BLaER1 treated with 17β-estradiol and CSF1 and Interleukin-3, amounts not matched to agents 10 nM and 100 nM (cell line): ENCODE measurements around the gene DIRAS1.

Experiments used
- H3K27ac ChIP-seq, 11 experiments: shearing (Covaris generic); formaldehyde crosslinking; 2 replicates each; pipeline ENCODE4 v1.8.1; 2022
- H3K27me3 ChIP-seq, 11 experiments: shearing (Covaris generic); formaldehyde crosslinking; 2 replicates each; pipeline ENCODE4 v1.8.1; 2022
- H3K36me3 ChIP-seq, 11 experiments: shearing (Covaris generic); formaldehyde crosslinking; 2 replicates each; pipeline ENCODE4 v1.8.1; 2022
- H3K4me1 ChIP-seq, 10 experiments: shearing (Covaris generic); formaldehyde crosslinking; 2 replicates each; pipeline ENCODE4 v1.8.1; 2022
- H3K4me2 ChIP-seq, 11 experiments: shearing (Covaris generic); formaldehyde crosslinking; 2 replicates each; pipeline ENCODE4 v1.8.1; 2022
- H3K4me3 ChIP-seq, 10 experiments: shearing (Covaris generic); formaldehyde crosslinking; 2 replicates each; pipeline ENCODE4 v1.8.1; 2022
- H3K9ac ChIP-seq, 11 experiments: shearing (Covaris generic); formaldehyde crosslinking; 2 replicates each; pipeline ENCODE4 v1.8.1; 2022
- H3K9me3 ChIP-seq, 11 experiments: shearing (Covaris generic); formaldehyde crosslinking; replicated peaks in 1 of 11; 2 replicates each; pipeline ENCODE4 v1.8.1; 2022
- H4K20me1 ChIP-seq, 11 experiments: shearing (Covaris generic); formaldehyde crosslinking; 2 replicates each; pipeline ENCODE4 v1.8.1; 2022
- Cebpa-rat ChIP-seq, 11 experiments: shearing (Covaris generic); IDR thresholded peaks; 2 replicates each; pipeline ENCODE4 v1.8.1; 2022

The DIRAS1 gene

DNA sequence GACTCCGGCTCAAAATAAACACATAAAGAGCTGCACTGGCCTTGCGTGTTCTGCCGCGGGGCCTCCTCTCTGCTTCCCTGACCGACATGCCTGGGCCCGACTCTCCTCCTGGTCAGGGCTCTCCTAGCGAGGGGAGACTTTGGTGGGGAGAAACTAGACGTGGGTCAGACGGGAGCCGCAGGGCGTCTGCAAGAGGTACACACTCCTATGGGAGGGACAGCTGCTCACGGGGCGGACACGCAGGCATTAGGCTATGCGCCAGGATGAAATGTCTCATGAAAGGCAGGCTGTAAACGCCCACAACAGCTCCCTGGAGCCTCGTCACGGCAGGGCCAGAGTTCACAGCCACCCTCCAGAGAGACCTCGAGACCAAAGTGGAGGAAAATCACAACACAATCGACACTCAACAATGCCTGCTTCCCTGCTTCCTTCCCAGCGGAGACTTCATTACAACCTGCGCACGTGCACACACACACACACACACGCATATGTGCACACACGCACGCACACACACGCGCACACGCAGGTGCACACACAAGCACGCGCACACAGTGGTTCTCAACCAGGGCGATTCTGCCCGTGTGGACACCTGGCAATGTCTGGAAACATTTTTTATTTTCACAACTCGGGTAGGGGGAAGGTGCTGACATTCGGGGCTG lies 12.9 kb upstream of the DIRAS1 start:
- H3K4me2 ChIP-seq, result peak overlapping the region in 10 of 11 experiments; percentile 2 to 85 (median 74); a peak in 19 of 22 replicates
- H3K4me3 ChIP-seq, result no peak overlapping the region
- no peak for TF ChIP-seq Cebpa-rat (IDR thresholded peaks at IDR 0.05)
- H3K9ac ChIP-seq, result peak overlapping the region in 4 of 11 experiments; percentile 5 to 44 (median 30); a peak in 4 of 22 replicates
- peaks cover 0 to 14% (median 10%) of the 10 kb centered on the region in 11 experiments; a peak in 16 of 22 replicates for H3K9me3 ChIP-seq
- H4K20me1 ChIP-seq, result peaks cover 5 to 95% (median 62%) of the 10 kb centered on the region in 11 experiments; a peak in 20 of 22 replicates
- no peak overlapping the region for H3K27ac ChIP-seq
- peaks cover 40 to 75% (median 59%) of the 10 kb centered on the region in 11 experiments for H3K36me3 ChIP-seq
- H3K27me3 ChIP-seq, result no peaks in the 10 kb centered on the region
- H3K4me1 ChIP-seq, result peaks cover 10 to 77% (median 64%) of the 10 kb centered on the region in 10 experiments

DNA sequence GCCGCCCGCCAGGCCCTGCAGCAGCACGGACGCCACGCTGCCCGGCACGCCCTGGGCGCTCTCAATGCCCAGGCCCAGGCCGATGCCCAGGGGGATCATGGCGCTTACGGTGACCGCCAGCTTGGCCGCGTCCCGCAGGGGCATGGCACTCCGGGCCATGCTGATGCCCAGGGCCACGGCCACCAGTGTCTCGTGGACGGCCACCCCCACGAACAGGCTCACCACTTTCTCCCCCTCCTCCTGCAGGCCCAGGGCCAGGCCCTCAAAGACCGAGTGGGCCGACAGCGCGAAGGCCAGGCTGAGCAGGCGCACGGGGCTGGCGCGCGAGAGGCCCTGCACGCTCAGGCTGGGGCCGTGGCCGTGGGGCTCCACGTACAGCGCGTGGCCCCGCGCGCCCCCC lies 11.7 kb upstream of the DIRAS1 start:
- H4K20me1 ChIP-seq, result peaks cover 5 to 94% (median 62%) of the 10 kb centered on the region in 11 experiments; a peak in 21 of 22 replicates
- H3K36me3 ChIP-seq, result peaks cover 40 to 75% (median 59%) of the 10 kb centered on the region in 11 experiments

DNA sequence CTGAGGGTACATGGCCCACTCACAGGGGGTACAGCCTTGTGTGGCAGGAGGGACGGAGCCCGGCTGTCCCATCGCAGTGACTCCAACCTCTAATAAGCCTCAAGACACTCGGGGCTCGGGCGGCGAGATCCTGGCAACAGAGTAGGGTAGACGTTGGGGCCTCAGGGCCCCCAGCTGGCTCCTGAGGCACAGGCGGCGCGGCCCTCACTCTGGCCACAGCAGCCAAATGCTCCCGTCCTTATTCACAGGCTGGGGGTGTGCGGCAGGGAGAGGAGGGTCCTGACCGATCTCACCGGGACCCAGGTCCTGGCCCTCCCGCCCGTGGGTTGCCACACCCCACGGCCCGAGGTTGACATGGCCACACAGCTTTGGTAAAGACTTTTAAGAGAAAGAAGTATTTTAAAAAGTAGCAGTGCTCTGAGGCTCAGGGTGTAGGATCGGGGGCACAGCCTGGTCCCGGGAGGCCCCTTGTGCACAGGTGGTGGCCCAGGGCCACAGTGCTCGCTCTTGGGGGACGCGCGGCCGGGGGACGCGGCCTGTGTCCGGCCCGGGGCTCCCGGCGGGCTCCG lies 11.1 kb upstream of the DIRAS1 start:
- H3K36me3 ChIP-seq, result peaks cover 36 to 68% (median 55%) of the 10 kb centered on the region in 11 experiments
- H4K20me1 ChIP-seq, result peaks cover 5 to 96% (median 67%) of the 10 kb centered on the region in 11 experiments; a peak in 21 of 22 replicates
- H3K9me3 ChIP-seq, result peaks cover 0 to 14% (median 10%) of the 10 kb centered on the region in 11 experiments; a peak in 16 of 22 replicates

More for the DNA sequence above, 11.7 kb upstream of the DIRAS1 start:
- Histone ChIP-seq H3K4me1 (peaks cover 0 to 79% (median 65%) of the 10 kb centered on the region in 10 experiments; a peak in 19 of 20 replicates), H3K9me3 (peaks cover 0 to 14% (median 10%) of the 10 kb centered on the region in 11 experiments; a peak in 16 of 22 replicates), H3K4me3 (no peak overlapping the region), H3K9ac (no peak overlapping the region), H3K27me3 (peaks cover 0 to 5% (median 0%) of the 10 kb centered on the region in 11 experiments; a peak in 2 of 22 replicates), H3K27ac (no peak overlapping the region), H3K4me2 (no peak overlapping the region)
- no peak for TF ChIP-seq Cebpa-rat (IDR thresholded peaks at IDR 0.05)

DNA sequence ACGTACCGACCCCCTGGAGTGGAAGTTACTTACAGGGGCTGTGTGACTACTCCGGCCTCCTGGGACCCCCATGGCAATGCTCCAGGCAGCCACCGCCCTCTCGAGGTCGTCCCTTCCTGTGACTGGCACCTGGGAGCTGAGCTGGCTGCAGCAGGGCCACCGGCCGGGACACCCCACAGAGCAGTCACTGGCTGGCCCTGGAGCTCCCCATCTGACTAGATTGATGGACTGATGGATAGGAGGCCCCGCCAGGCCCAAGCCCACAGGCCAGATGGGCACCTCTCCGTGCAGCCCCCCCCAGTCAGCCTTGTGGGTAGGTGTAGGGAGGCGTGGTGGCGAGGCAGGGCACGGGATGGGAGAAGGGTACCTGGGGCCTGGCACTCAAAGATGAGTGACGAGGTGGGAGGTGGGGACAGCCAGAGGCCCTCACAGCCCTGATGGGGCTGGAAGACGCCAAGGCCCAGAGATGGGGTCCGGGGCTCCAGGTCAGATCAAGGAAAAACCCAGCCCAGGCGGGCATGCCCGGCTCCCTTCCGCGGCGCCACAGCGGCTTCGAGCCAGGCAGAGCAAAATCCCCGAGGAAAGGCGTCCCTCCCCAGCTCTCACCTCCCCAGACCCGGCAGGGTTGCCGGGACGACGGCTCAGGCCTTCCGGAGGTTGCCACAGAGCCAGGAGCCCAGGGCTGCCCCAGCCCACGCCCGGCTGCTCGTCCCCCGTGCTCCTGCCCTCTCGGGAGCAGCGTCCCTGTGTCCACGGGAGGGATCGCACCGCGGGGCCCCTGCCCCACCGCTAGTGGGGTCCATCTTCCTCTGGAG lies 10.2 kb upstream of the DIRAS1 start:
- H4K20me1 ChIP-seq, result peaks cover 5 to 96% (median 66%) of the 10 kb centered on the region in 11 experiments; a peak in 21 of 22 replicates
- TF ChIP-seq Cebpa-rat (IDR thresholded peaks at IDR 0.05), result no peak
- H3K27ac ChIP-seq, result peak overlapping the region in 1 of 11 experiments; percentile 14; a peak in 2 of 22 replicates
- peaks cover 27 to 60% (median 47%) of the 10 kb centered on the region in 11 experiments for H3K36me3 ChIP-seq
- H3K27me3 ChIP-seq, result peaks cover 0 to 20% (median 0%) of the 10 kb centered on the region in 11 experiments; a peak in 8 of 22 replicates
- H3K4me2 ChIP-seq, result peak overlapping the region in 8 of 11 experiments; percentile 11 to 87 (median 38); a peak in 13 of 22 replicates
- H3K9me3 ChIP-seq, result peaks cover 0 to 6% (median 2%) of the 10 kb centered on the region in 11 experiments; a peak in 16 of 22 replicates
- peaks cover 10 to 92% (median 77%) of the 10 kb centered on the region in 10 experiments for H3K4me1 ChIP-seq
- H3K9ac ChIP-seq, result peak overlapping the region in 5 of 11 experiments; percentile 19 to 44 (median 25); a peak in 6 of 22 replicates
- H3K4me3 ChIP-seq, result no peak overlapping the region

More for the DNA sequence above, 11.1 kb upstream of the DIRAS1 start:
- peak overlapping the region in 4 of 11 experiments; percentile 3 to 44 (median 21); a peak in 4 of 22 replicates for H3K9ac ChIP-seq
- peaks cover 0 to 11% (median 0%) of the 10 kb centered on the region in 11 experiments; a peak in 6 of 22 replicates for H3K27me3 ChIP-seq
- no peak overlapping the region for H3K4me2 ChIP-seq
- H3K4me3 ChIP-seq, result no peak overlapping the region
- no peak for TF ChIP-seq Cebpa-rat (IDR thresholded peaks at IDR 0.05)
- peaks cover 1 to 85% (median 71%) of the 10 kb centered on the region in 10 experiments; a peak in 19 of 20 replicates for H3K4me1 ChIP-seq
- no peak overlapping the region; a peak in 1 of 22 replicates for H3K27ac ChIP-seq

DNA sequence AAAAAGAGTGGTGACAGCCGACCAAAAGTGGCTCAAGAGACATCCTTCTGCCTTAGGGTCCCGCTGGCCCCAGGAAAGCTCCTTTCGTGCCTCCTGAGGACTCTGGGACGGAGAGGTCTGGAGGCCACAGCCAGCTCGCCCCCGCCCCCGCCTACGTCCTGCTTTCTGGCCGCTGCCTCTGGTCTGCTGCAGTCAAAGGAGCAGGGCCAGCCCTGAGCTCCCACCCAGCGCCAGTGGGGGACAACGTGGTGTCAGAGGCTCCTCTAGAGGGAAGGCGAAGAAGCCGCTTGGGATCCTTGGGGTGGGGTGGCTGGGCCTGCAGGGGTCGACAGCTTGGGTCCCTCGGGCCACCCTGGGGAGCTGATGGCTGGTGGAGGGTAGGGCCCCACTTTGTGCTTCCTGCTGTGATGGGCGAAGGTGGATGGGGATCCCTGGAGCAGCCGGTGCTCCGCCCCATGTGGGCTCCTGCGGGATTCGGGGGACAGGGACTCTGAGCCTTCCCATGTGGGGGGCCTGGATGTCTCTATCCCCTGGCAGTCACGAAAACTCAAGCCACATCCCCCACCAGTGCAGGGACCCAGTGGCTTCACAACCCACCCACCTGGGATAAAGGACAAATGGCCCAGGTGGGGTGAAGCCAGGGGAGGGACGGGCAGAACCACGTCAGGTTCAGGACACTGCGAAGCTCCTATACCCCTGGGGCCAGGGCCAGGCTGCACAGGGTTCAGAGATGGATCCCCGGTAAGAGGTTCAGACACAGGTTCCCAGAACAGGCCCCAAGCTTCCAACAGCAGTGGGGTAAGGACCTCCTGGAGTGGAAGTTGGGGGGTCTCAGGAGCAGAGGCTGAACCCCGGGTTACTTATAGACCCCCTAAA lies 9.0 kb upstream of the DIRAS1 start:
- no peak overlapping the region for H3K27ac ChIP-seq
- no peaks in the 10 kb centered on the region for H3K9me3 ChIP-seq
- no peak overlapping the region for H3K9ac ChIP-seq
- peaks cover 10 to 92% (median 75%) of the 10 kb centered on the region in 10 experiments for H3K4me1 ChIP-seq
- peaks cover 15 to 48% (median 35%) of the 10 kb centered on the region in 11 experiments for H3K36me3 ChIP-seq
- peak overlapping the region in 4 of 11 experiments; percentile 82 to 93 (median 89); a peak in 5 of 22 replicates for H3K4me2 ChIP-seq
- no peak overlapping the region for H3K4me3 ChIP-seq
- peaks cover 0 to 25% (median 0%) of the 10 kb centered on the region in 11 experiments; a peak in 8 of 22 replicates for H3K27me3 ChIP-seq
- TF ChIP-seq Cebpa-rat (IDR thresholded peaks at IDR 0.05), result no peak
- peaks cover 0 to 90% (median 54%) of the 10 kb centered on the region in 11 experiments; a peak in 21 of 22 replicates for H4K20me1 ChIP-seq

DNA sequence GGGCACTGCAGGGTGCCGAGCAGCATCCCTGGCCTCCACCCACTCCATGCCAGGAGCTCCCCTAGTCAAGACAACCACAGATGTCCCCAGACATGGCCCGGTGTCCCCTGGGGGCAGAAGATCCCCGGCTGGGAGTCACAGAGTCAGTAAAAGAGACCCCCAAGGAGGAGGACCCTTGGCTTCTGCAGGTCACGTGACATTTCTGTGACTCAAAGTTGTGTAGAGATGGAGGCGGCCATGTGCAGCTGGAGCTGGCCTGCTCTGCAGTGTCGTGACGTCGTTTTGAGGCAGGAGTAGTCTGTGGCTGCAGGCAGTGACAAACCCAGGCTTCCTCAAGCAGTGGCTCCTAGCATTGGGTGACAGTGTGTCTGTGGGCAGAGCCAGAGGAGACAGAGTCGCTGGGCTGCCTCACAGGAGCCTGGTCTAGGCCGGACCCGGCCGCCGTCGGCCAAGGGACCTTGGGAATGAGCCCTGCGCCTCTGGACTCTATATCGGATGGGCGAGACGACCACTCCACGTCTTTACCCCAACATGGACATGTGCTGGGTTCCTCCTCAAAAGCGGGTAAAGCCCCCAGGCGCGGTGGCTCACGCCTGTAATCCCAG lies 7.7 kb upstream of the DIRAS1 start:
- H3K4me1 ChIP-seq, result peaks cover 12 to 87% (median 70%) of the 10 kb centered on the region in 10 experiments
- no peak overlapping the region for H3K27ac ChIP-seq
- no peaks in the 10 kb centered on the region for H3K9me3 ChIP-seq
- H4K20me1 ChIP-seq, result peaks cover 0 to 77% (median 41%) of the 10 kb centered on the region in 11 experiments; a peak in 19 of 22 replicates
- peaks cover 8 to 35% (median 25%) of the 10 kb centered on the region in 11 experiments for H3K36me3 ChIP-seq
- TF ChIP-seq Cebpa-rat (IDR thresholded peaks at IDR 0.05), result no peak
- peak overlapping the region in 1 of 11 experiments; percentile 34; a peak in 1 of 22 replicates for H3K9ac ChIP-seq
- peak overlapping the region in 9 of 11 experiments; percentile 15 to 93 (median 85); a peak in 17 of 22 replicates for H3K4me2 ChIP-seq
- no peak overlapping the region for H3K4me3 ChIP-seq
- peaks cover 0 to 25% (median 0%) of the 10 kb centered on the region in 11 experiments; a peak in 8 of 22 replicates for H3K27me3 ChIP-seq

DNA sequence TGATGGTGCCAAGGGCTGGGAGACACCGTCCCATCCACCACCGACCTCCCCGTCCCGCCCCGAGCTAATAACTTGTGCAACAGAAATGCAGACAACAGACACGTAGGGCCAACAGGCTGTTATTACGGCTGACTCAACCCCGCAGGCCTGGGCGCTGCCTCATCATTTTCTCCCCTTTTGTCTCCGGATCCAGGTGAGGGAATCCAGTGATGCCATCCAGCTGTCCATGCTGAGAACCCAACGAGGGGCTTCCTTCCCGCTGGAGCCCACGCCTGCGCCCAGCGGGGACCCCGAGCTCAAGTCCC lies 6.4 kb upstream of the DIRAS1 start:
- H3K9ac ChIP-seq, result peak overlapping the region in 4 of 11 experiments; percentile 33 to 57 (median 55); a peak in 3 of 22 replicates
- no peak for TF ChIP-seq Cebpa-rat (IDR thresholded peaks at IDR 0.05)
- H3K4me2 ChIP-seq, result peak overlapping the region in 8 of 11 experiments; percentile 76 to 93 (median 86); a peak in 16 of 22 replicates
- H3K27me3 ChIP-seq, result peaks cover 0 to 25% (median 0%) of the 10 kb centered on the region in 11 experiments; a peak in 8 of 22 replicates
- 0 out of 22 replicates have a peak overlapping the region, but pooled peaks of 2 of the 11 experiments have one; percentile 5 to 26 for H3K27ac ChIP-seq
- peaks cover 0 to 22% (median 13%) of the 10 kb centered on the region in 11 experiments; a peak in 19 of 22 replicates for H3K36me3 ChIP-seq
- H3K4me3 ChIP-seq, result no peak overlapping the region
- peaks cover 0 to 64% (median 29%) of the 10 kb centered on the region in 11 experiments; a peak in 16 of 22 replicates for H4K20me1 ChIP-seq
- peaks cover 25 to 95% (median 82%) of the 10 kb centered on the region in 10 experiments for H3K4me1 ChIP-seq
- H3K9me3 ChIP-seq, result no peaks in the 10 kb centered on the region
